Endothelial cell of umbilical vein (primary cell): Measurements from ENCODE around the gene PSMA6. TPM values are rescaled to one million over a fixed set of nuclear protein-coding genes. Genes with fewer than 3 reads are reported as not detected.

Source experiments
- BruUV-seq: library from RNA; stranded (reverse); fragments of 400-500 nt; replicated peaks from 2 replicates; lab custom pipeline; 2021; lab: Mats Ljungman, UMichigan
- CTCF ChIA-PET: fragments of 300-600, 350-600 bp; sonication (Branson Sonifier 250); formaldehyde crosslinking; loops from one replicate; lab custom pipeline; 2021; ENCODE audit warnings: antibody characterized with exemption, inconsistent platforms; lab: Charles Lee
- POLR2A ChIA-PET: fragments of 300-600, 350-600 bp; sonication (Branson Sonifier 250); formaldehyde crosslinking; loops from one replicate; lab custom pipeline; 2021; ENCODE audit warnings: antibody characterized with exemption, inconsistent platforms; lab: Charles Lee
- DNase-seq: peaks from one replicate; pipeline ENCODE4 v3.0.0-alpha.2; 2011; ENCODE audit warnings: low read depth, low spot score
- FAIRE-seq: peaks from 2 replicates; lab custom pipeline; 2011; peaks lifted over from hg19 to GRCh38; lab: Jason Lieb, UNC
- H2AFZ ChIP-seq: 2 replicates; pipeline ENCODE4 v1.6.0; 2012; ENCODE audit warnings: low read depth, low read length, control low read depth, inconsistent platforms
- H3K27ac ChIP-seq: 2 replicates; pipeline ENCODE4 v1.5.1; 2011; ENCODE audit warnings: low read depth, mild to moderate bottlenecking, control low read depth, low read length, moderate library complexity; ENCODE audit not compliant: insufficient read depth
- H3K27me3 ChIP-seq, 2 experiments: 2 replicates each; pipeline versions ENCODE4 v1.6.0 to v1.6.1; 2011; ENCODE audit warnings: low read length in 2 of 2, mixed read lengths in 1 of 2; ENCODE audit not compliant: control insufficient read depth in 2 of 2, insufficient read depth in 2 of 2
- H3K36me3 ChIP-seq, 2 experiments: 2 replicates in 1 of 2; 3 replicates in 1 of 2; pipeline ENCODE4 v1.5.1; 2011; ENCODE audit warnings: low read length in 2 of 2, mild to moderate bottlenecking in 1 of 2, moderate library complexity in 1 of 2; ENCODE audit not compliant: control insufficient read depth in 2 of 2, insufficient read depth in 2 of 2; ENCODE audit errors: extremely low read depth in 1 of 2
- H3K4me1 ChIP-seq: 3 replicates; pipeline ENCODE4 v1.5.1; 2011; ENCODE audit warnings: mild to moderate bottlenecking, low read length; ENCODE audit not compliant: control insufficient read depth, insufficient read depth; ENCODE audit errors: extremely low read depth
- H3K4me2 ChIP-seq: 2 replicates; pipeline ENCODE4 v1.6.1; 2011; ENCODE audit warnings: low read length, control low read depth, mixed read lengths; ENCODE audit not compliant: insufficient read depth
- H3K4me3 ChIP-seq, 3 experiments: fragments of 200-600 bp in 1 of 3; sonication (generic), shearing (Covaris generic) in 1 of 3; replicated peaks in 1 of 3; 2 replicates each; pipeline ENCODE4 v1.5.1; 2011 to 2016; ENCODE audit warnings: control low read depth in 3 of 3, low read length in 3 of 3, mild to moderate bottlenecking in 2 of 3, inconsistent platforms in 1 of 3, low read depth in 1 of 3, moderate library complexity in 1 of 3; ENCODE audit not compliant: insufficient read depth in 1 of 3
- H3K79me2 ChIP-seq: 2 replicates; pipeline ENCODE4 v1.6.0; 2012; ENCODE audit warnings: low read length, inconsistent platforms; ENCODE audit not compliant: control insufficient read depth, insufficient read depth
- H3K9ac ChIP-seq: replicated peaks from 2 replicates; pipeline ENCODE3; 2011; ENCODE audit warnings: low read length, control low read depth; ENCODE audit not compliant: insufficient read depth; ENCODE audit errors: extremely low read depth
- H3K9me1 ChIP-seq: replicated peaks from 3 replicates; pipeline ENCODE4 v1.6.0; 2011; ENCODE audit warnings: mild to moderate bottlenecking, low read length; ENCODE audit not compliant: control insufficient read depth, insufficient read depth; ENCODE audit errors: extremely low read depth
- H3K9me3 ChIP-seq: replicated peaks from 2 replicates; pipeline ENCODE4 v1.5.1; 2012; ENCODE audit warnings: low read length, inconsistent platforms; ENCODE audit not compliant: control insufficient read depth, insufficient read depth
- H4K20me1 ChIP-seq: replicated peaks from 2 replicates; pipeline ENCODE3; 2011; ENCODE audit warnings: mild to moderate bottlenecking, low read length; ENCODE audit not compliant: control insufficient read depth, insufficient read depth; ENCODE audit errors: extremely low read depth
- EZH2 ChIP-seq: IDR thresholded peaks from 2 replicates; pipeline ENCODE4 v1.6.1; 2012; ENCODE audit warnings: borderline replicate concordance, low read depth, mild to moderate bottlenecking, moderate library complexity, low read length, inconsistent platforms; ENCODE audit not compliant: severe bottlenecking
- FOS ChIP-seq: IDR thresholded peaks from 2 replicates; pipeline ENCODE4 v1.6.1; 2011; ENCODE audit warnings: mild to moderate bottlenecking, low read length, moderate library complexity, borderline replicate concordance; ENCODE audit not compliant: insufficient read depth
- GATA2 ChIP-seq: IDR thresholded peaks from 2 replicates; pipeline ENCODE4 v1.7.0; 2011; ENCODE audit warnings: low read depth, mild to moderate bottlenecking, moderate library complexity, mixed read lengths, low read length; ENCODE audit not compliant: insufficient read length, insufficient read depth
- JUN ChIP-seq: IDR thresholded peaks from 2 replicates; pipeline ENCODE4 v1.6.1; 2011; ENCODE audit warnings: borderline replicate concordance, low read depth; ENCODE audit not compliant: insufficient read length, insufficient read depth
- MYC ChIP-seq: IDR thresholded peaks from one replicate; pipeline ENCODE4 v1.6.1; 2011; ENCODE audit warnings: mild to moderate bottlenecking, low read depth, low read length
- POLR2A ChIP-seq: IDR thresholded peaks from 2 replicates; pipeline ENCODE4 v1.6.1; 2012; ENCODE audit warnings: low read depth, mild to moderate bottlenecking, control low read depth, low read length
- POLR2AphosphoS5 ChIP-seq: IDR thresholded peaks from 2 replicates; pipeline ENCODE4 v1.6.1; 2012; ENCODE audit warnings: low read depth, mild to moderate bottlenecking, control low read depth, low read length, moderate library complexity; ENCODE audit not compliant: insufficient read depth
- dilution Hi-C: fragments of 300-500 bp; cut with MboI; formaldehyde crosslinking; loops from one replicate; pipeline ENCODE4 v1.15.0; 2019; ENCODE audit warnings: low sequenced_read_pairs; ENCODE audit not compliant: extremely low pct_ligation_motif_present
- intact Hi-C: fragments of 100-400 bp; cut with micrococcal nuclease; formaldehyde crosslinking; loops from one replicate; pipeline ENCODE4 v1.10.0; 2022
- polyA plus RNA-seq, 4 experiments: library from polyadenylated mRNA; depleted of rRNA in 3 of 4; stranded (reverse) in 3 of 4; unstranded in 1 of 4; fragments of >200 nt; gene quantifications; 2 replicates each; pipeline versions ENCODE4 v1.2.1 to v1.2.3, GENCODE V29; 2011 to 2012; ENCODE audit warnings: missing spikeins in 1 of 4
- total RNA-seq: library from RNA; stranded (reverse); gene quantifications from 2 replicates; pipeline ENCODE4 v1.2.3, GENCODE V29; 2021
- TF ChIP-seq, protein P1 (sequence below): IDR thresholded peaks from 2 replicates; pipeline ENCODE4 v1.6.1; 2011; ENCODE audit not compliant: insufficient read depth, insufficient read length
- TF ChIP-seq, protein P2 (sequence below), 2 donors: IDR thresholded peaks; 1 replicate in 1 of 2; 2 replicates in 1 of 2; pipeline ENCODE4 v1.5.1; 2011; ENCODE audit warnings: low read length in 2 of 2, mild to moderate bottlenecking in 2 of 2, moderate library complexity in 2 of 2, control low read depth in 1 of 2, inconsistent platforms in 1 of 2, low read depth in 1 of 2; ENCODE audit not compliant: insufficient read depth in 1 of 2; ENCODE audit errors: extremely low read depth in 1 of 2

PSMA6 gene
- total and polyA plus RNA-seq, 2 donors (not counting 3 experiments of a cell fraction or from before 2014, with no cell fraction given), result 170 to 197 TPM

GRCh38 chr14:35281341-35281740 is 10.8 kb upstream of the PSMA6 start:
- ChIA-PET CTCF (interaction anchor here (0.8 to 0.9 kb wide), 2 partner anchors 19 to 52 kb away, joined by 3 read pairs; no protein-coding TSS in a partner anchor), POLR2A (no interaction called here)
- no peaks in the 10 kb centered on the region for H3K9me3 ChIP-seq
- H3K9me1 ChIP-seq, result no peaks in the 10 kb centered on the region
- no peaks in the 10 kb centered on the region for H4K20me1 ChIP-seq
- peaks cover 13% of the 10 kb centered on the region for H3K4me1 ChIP-seq
- dilution Hi-C loops, result no loop called here
- H3K27ac ChIP-seq, result no peak overlapping the region
- BruUV-seq, result no TSS peak
- TF ChIP-seq FOS (no peak), GATA2 (no peak), POLR2AphosphoS5 (no peak), MYC (no peak), POLR2A (no peak), JUN (no peak), EZH2 (no peak)
- TF ChIP-seq, protein P1, sequence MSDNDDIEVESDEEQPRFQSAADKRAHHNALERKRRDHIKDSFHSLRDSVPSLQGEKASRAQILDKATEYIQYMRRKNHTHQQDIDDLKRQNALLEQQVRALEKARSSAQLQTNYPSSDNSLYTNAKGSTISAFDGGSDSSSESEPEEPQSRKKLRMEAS, result no peak
- TF ChIP-seq, protein P2, sequence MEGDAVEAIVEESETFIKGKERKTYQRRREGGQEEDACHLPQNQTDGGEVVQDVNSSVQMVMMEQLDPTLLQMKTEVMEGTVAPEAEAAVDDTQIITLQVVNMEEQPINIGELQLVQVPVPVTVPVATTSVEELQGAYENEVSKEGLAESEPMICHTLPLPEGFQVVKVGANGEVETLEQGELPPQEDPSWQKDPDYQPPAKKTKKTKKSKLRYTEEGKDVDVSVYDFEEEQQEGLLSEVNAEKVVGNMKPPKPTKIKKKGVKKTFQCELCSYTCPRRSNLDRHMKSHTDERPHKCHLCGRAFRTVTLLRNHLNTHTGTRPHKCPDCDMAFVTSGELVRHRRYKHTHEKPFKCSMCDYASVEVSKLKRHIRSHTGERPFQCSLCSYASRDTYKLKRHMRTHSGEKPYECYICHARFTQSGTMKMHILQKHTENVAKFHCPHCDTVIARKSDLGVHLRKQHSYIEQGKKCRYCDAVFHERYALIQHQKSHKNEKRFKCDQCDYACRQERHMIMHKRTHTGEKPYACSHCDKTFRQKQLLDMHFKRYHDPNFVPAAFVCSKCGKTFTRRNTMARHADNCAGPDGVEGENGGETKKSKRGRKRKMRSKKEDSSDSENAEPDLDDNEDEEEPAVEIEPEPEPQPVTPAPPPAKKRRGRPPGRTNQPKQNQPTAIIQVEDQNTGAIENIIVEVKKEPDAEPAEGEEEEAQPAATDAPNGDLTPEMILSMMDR (IDR thresholded peaks at IDR 0.05; ENCODE audit: extremely low read depth in 1 of 2, insufficient read depth in 1 of 2, low read depth in 1 of 2, low read length in 2 of 2), result no peak
- H2AFZ ChIP-seq, result no peak overlapping the region
- H3K36me3 ChIP-seq, result no peaks in the 10 kb centered on the region
- intact Hi-C loops, result no loop called here
- FAIRE-seq, result no peak
- H3K4me3 ChIP-seq, result no peak overlapping the region
- no peak overlapping the region for H3K9ac ChIP-seq
- no peak overlapping the region for H3K4me2 ChIP-seq
- DNase-seq, result no peak
- no peaks in the 10 kb centered on the region for H3K27me3 ChIP-seq
- H3K79me2 ChIP-seq, result no peaks in the 10 kb centered on the region
